ENCODE measurements around the gene MRPS15. TPM values are rescaled to one million over a fixed set of nuclear protein-coding genes. Genes with fewer than 3 reads are reported as not detected.

The MRPS15 gene
- total RNA-seq, 1 donor from 2014 or later = 70.9 TPM

- no peaks in the 10 kb centered on the region for H3K9me3 ChIP-seq (ENCODE audit: insufficient read depth, low read depth, low read length)
- no peak overlapping the region for H3K4me3 ChIP-seq (ENCODE audit: insufficient read depth, low read depth, low read length)
- H3K9ac ChIP-seq (ENCODE audit: low read length) = no peak overlapping the region
- peaks cover 4% of the 10 kb centered on the region for H3K4me1 ChIP-seq (ENCODE audit: insufficient read depth, low read length)
- H3K4me2 ChIP-seq (ENCODE audit: low read length) = no peak overlapping the region
- Mint-ChIP-seq H3K36me3 (ENCODE audit: low read depth, unreplicated experiment) (peaks cover 18% of the 10 kb centered on the region), H3K27ac (ENCODE audit: unreplicated experiment) (no peak overlapping the region), H3K4me3 (ENCODE audit: unreplicated experiment) (no peak overlapping the region), H3K9me3 (ENCODE audit: unreplicated experiment) (no peaks in the 10 kb centered on the region), H3K4me1 (ENCODE audit: low read depth, unreplicated experiment) (peaks cover 9% of the 10 kb centered on the region), H3K27me3 (ENCODE audit: low read depth, unreplicated experiment) (peaks cover 5% of the 10 kb centered on the region)
- no peaks in the 10 kb centered on the region for H3K79me2 ChIP-seq (ENCODE audit: insufficient read depth, low read length)
- peaks cover 2% of the 10 kb centered on the region for H3K36me3 ChIP-seq (ENCODE audit: insufficient read depth, low read length)
- FAIRE-seq (no peak), DNase-seq (ENCODE audit: low read depth) (no peak)
- H3K27me3 ChIP-seq (ENCODE audit: insufficient read depth, low read length) = no peaks in the 10 kb centered on the region
- H3K27ac ChIP-seq (ENCODE audit: low read depth, low read length) = no peak overlapping the region
- H4K20me1 ChIP-seq (ENCODE audit: insufficient read depth, low read length) = no peaks in the 10 kb centered on the region
- no peak overlapping the region for H2AFZ ChIP-seq (ENCODE audit: low read depth, low read length)
- TF ChIP-seq CTCF (IDR thresholded peaks at IDR 0.05; ENCODE audit: insufficient read depth, low read depth, low read length) (no peak), EZH2 (IDR thresholded peaks at IDR 0.05; ENCODE audit: insufficient read depth, low read length) (no peak)
Measured at GRCh38 chr1:36432616-36433015, 31.6 kb downstream of the MRPS15 start.

- Histone ChIP-seq H3K4me2 (ENCODE audit: low read length) (no peak overlapping the region), H3K27ac (ENCODE audit: low read depth, low read length) (no peak overlapping the region), H3K79me2 (ENCODE audit: insufficient read depth, low read length) (no peaks in the 10 kb centered on the region), H3K4me3 (ENCODE audit: insufficient read depth, low read depth, low read length) (no peak overlapping the region), H4K20me1 (ENCODE audit: insufficient read depth, low read length) (no peaks in the 10 kb centered on the region), H3K27me3 (ENCODE audit: insufficient read depth, low read length) (no peaks in the 10 kb centered on the region), H3K36me3 (ENCODE audit: insufficient read depth, low read length) (peaks cover 6% of the 10 kb centered on the region), H2AFZ (ENCODE audit: low read depth, low read length) (no peak overlapping the region), H3K9ac (ENCODE audit: low read length) (no peak overlapping the region), H3K9me3 (ENCODE audit: insufficient read depth, low read depth, low read length) (no peaks in the 10 kb centered on the region), H3K4me1 (ENCODE audit: insufficient read depth, low read length) (no peaks in the 10 kb centered on the region)
- peaks cover under 1% of the 10 kb centered on the region for H3K27me3 Mint-ChIP-seq (ENCODE audit: low read depth, unreplicated experiment)
- FAIRE-seq = no peak
- H3K9me3 Mint-ChIP-seq (ENCODE audit: unreplicated experiment) = no peaks in the 10 kb centered on the region
- H3K36me3 Mint-ChIP-seq (ENCODE audit: low read depth, unreplicated experiment) = peaks cover 6% of the 10 kb centered on the region
- TF ChIP-seq EZH2 (IDR thresholded peaks at IDR 0.05; ENCODE audit: insufficient read depth, low read length) = no peak
- TF ChIP-seq CTCF (IDR thresholded peaks at IDR 0.05; ENCODE audit: insufficient read depth, low read depth, low read length) = no peak
- no peak for DNase-seq (ENCODE audit: low read depth)
- no peak overlapping the region for H3K4me3 Mint-ChIP-seq (ENCODE audit: unreplicated experiment)
- H3K4me1 Mint-ChIP-seq (ENCODE audit: low read depth, unreplicated experiment) = peaks cover 4% of the 10 kb centered on the region
- no peak overlapping the region for H3K27ac Mint-ChIP-seq (ENCODE audit: unreplicated experiment)
Measured at GRCh38 chr1:36425791-36426190, 38.4 kb downstream of the MRPS15 start.

- no peak overlapping the region for H2AFZ ChIP-seq (ENCODE audit: low read depth, low read length)
- H3K27ac Mint-ChIP-seq (ENCODE audit: unreplicated experiment) = no peak overlapping the region
Measured at GRCh38 chr1:36421649-36422048, 42.5 kb downstream of the MRPS15 start.

More at GRCh38 chr1:36421649-36422048, 42.5 kb downstream of the MRPS15 start:
- Mint-ChIP-seq H3K4me1 (ENCODE audit: low read depth, unreplicated experiment) (peaks cover 6% of the 10 kb centered on the region), H3K9me3 (ENCODE audit: unreplicated experiment) (no peaks in the 10 kb centered on the region), H3K27me3 (ENCODE audit: low read depth, unreplicated experiment) (no peaks in the 10 kb centered on the region), H3K36me3 (ENCODE audit: low read depth, unreplicated experiment) (peaks cover 5% of the 10 kb centered on the region), H3K4me3 (ENCODE audit: unreplicated experiment) (no peak overlapping the region)
- FAIRE-seq (no peak), DNase-seq (ENCODE audit: low read depth) (no peak)
- Histone ChIP-seq H3K4me2 (ENCODE audit: low read length) (no peak overlapping the region), H3K9me3 (ENCODE audit: insufficient read depth, low read depth, low read length) (no peaks in the 10 kb centered on the region), H3K9ac (ENCODE audit: low read length) (no peak overlapping the region), H3K4me1 (ENCODE audit: insufficient read depth, low read length) (peaks cover 2% of the 10 kb centered on the region), H4K20me1 (ENCODE audit: insufficient read depth, low read length) (no peaks in the 10 kb centered on the region), H3K27ac (ENCODE audit: low read depth, low read length) (no peak overlapping the region), H3K79me2 (ENCODE audit: insufficient read depth, low read length) (no peaks in the 10 kb centered on the region), H3K36me3 (ENCODE audit: insufficient read depth, low read length) (peaks cover 6% of the 10 kb centered on the region), H3K27me3 (ENCODE audit: insufficient read depth, low read length) (no peaks in the 10 kb centered on the region), H3K4me3 (ENCODE audit: insufficient read depth, low read depth, low read length) (no peak overlapping the region)
- TF ChIP-seq CTCF (IDR thresholded peaks at IDR 0.05; ENCODE audit: insufficient read depth, low read depth, low read length) (no peak), EZH2 (IDR thresholded peaks at IDR 0.05; ENCODE audit: insufficient read depth, low read length) (no peak)
